IPS-20b (cell line): ENCODE results near the gene TRPM3.

Experiments
- H3K27ac ChIP-seq: one replicate; pipeline ENCODE4 v1.5.1; 2013; ENCODE audit warnings: low read length
- H3K27me3 ChIP-seq: 2 replicates; pipeline ENCODE4 v1.6.1; 2013; ENCODE audit warnings: mild to moderate bottlenecking, low read length, inconsistent platforms; ENCODE audit not compliant: insufficient read depth
- H3K36me3 ChIP-seq: 2 replicates; pipeline ENCODE4 v1.6.1; 2013; ENCODE audit warnings: low read depth, mild to moderate bottlenecking, inconsistent platforms, low read length, moderate library complexity; ENCODE audit not compliant: insufficient read depth
- H3K4me1 ChIP-seq: 2 replicates; pipeline ENCODE4 v1.6.1; 2013; ENCODE audit warnings: mild to moderate bottlenecking, control low read depth, inconsistent platforms, low read length, moderate library complexity; ENCODE audit not compliant: insufficient read depth
- H3K4me3 ChIP-seq: 2 replicates; pipeline ENCODE4 v1.5.1; 2013; ENCODE audit warnings: mild to moderate bottlenecking, low read length, inconsistent platforms
- H3K9ac ChIP-seq: 2 replicates; pipeline ENCODE4 v1.6.1; 2013; ENCODE audit warnings: low read depth, mild to moderate bottlenecking, inconsistent platforms, low read length, moderate library complexity
- H3K9me3 ChIP-seq: 2 replicates; pipeline ENCODE4 v1.6.1; 2013; ENCODE audit warnings: mild to moderate bottlenecking, low read depth, low read length, inconsistent platforms; ENCODE audit not compliant: insufficient read depth

Gene TRPM3

GRCh38 chr9:71097671-71098070 is 23.8 kb downstream of the TRPM3 start:
- Histone ChIP-seq H3K36me3 (no peaks in the 10 kb centered on the region), H3K4me1 (no peaks in the 10 kb centered on the region), H3K27me3 (no peaks in the 10 kb centered on the region), H3K4me3 (no peak overlapping the region), H3K9ac (no peak overlapping the region), H3K27ac (no peak overlapping the region), H3K9me3 (no peaks in the 10 kb centered on the region)

DNA sequence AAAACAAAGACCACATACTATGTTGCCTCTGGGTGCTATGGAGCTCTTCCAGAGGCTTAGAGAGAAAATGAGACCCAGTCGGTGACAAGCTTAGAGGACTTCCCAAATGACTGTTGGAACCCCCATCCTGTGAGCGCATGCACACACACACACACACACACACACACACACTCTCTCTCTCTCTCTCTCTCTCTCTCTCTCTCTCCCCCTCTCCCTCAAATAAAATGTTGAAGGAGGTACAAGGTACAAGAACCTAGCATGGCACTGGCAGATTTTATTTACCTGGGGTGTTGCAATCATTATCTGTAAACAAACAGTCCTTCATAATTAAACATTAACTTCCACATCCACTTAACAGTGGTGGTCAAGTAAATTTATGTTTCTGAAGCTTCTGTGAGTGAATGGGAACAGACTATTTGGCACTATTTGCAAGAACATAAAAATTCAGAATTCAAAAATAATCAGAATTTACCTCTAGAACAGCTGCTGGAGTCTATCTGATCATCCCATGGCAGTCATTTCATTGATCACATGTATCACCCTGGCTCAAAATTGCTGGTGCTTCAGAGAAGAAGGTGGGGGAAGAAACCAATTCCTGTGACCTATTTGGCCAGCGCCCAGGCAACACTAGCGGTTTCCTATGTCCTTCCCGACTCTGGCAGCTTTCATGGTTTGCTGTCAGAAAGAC is 24.9 kb downstream of the TRPM3 start:
- H3K9ac ChIP-seq, result no peak overlapping the region
- H3K4me3 ChIP-seq, result no peak overlapping the region
- H3K9me3 ChIP-seq, result no peaks in the 10 kb centered on the region
- H3K4me1 ChIP-seq, result no peaks in the 10 kb centered on the region
- H3K27me3 ChIP-seq, result no peaks in the 10 kb centered on the region
- H3K36me3 ChIP-seq, result no peaks in the 10 kb centered on the region
- H3K27ac ChIP-seq, result no peak overlapping the region

DNA sequence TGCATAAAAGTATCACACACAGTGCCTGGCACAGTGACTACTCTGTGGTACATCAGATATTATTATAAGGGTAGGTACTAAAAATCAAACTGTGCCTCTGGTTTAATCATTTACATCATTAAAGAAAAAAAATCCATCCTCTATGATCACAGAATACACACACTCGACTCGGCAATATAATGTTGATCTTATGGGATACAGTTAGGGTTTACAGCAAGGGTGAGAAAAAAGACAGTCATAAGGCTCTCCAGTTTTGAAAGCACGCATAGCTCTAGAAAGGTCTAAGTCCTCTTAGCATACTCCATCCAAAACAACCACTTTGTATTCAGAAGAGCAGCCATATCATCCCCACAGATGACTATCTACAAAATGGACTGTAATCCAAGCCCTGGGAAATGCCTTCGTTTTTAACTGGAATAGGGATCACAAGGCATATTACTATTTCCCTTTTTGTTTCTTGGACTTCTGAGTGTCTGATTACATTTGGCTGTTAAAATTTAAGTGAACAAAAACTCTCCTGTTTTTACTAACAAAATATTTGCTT is 26.6 kb downstream of the TRPM3 start:
- H3K9me3 ChIP-seq, result no peaks in the 10 kb centered on the region
- no peak overlapping the region for H3K4me3 ChIP-seq
- H3K36me3 ChIP-seq, result no peaks in the 10 kb centered on the region
- no peak overlapping the region for H3K9ac ChIP-seq
- H3K27ac ChIP-seq, result no peak overlapping the region
- no peaks in the 10 kb centered on the region for H3K27me3 ChIP-seq
- no peaks in the 10 kb centered on the region for H3K4me1 ChIP-seq

GRCh38 chr9:71090896-71091295 is 30.5 kb downstream of the TRPM3 start:
- no peak overlapping the region for H3K27ac ChIP-seq
- peaks cover 5% of the 10 kb centered on the region; the same call in 1 of the 2 replicates for H3K4me1 ChIP-seq
- H3K27me3 ChIP-seq, result no peaks in the 10 kb centered on the region
- H3K9me3 ChIP-seq, result no peaks in the 10 kb centered on the region
- no peak overlapping the region for H3K9ac ChIP-seq
- no peak overlapping the region for H3K4me3 ChIP-seq
- no peaks in the 10 kb centered on the region for H3K36me3 ChIP-seq

DNA sequence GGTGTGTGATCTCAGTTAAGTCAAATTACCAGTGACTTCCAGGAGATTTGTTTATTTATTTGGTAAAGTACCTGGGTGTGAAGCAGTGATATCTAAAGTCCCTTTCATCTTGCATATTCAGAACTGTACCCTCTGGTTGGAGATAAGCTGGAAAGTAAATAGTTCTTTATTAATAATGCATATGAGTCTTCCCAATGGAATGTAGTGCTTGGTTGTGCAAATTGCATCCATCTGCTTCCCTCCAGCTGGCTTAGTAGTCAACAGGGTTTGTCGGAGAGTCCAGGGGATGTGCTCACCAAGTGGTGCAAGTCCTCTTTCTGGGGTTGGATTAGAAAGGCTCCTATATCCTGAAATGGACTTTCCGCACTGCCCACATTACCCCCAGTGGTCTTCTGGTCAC is 42.0 kb downstream of the TRPM3 start:
- no peaks in the 10 kb centered on the region for H3K36me3 ChIP-seq

DNA sequence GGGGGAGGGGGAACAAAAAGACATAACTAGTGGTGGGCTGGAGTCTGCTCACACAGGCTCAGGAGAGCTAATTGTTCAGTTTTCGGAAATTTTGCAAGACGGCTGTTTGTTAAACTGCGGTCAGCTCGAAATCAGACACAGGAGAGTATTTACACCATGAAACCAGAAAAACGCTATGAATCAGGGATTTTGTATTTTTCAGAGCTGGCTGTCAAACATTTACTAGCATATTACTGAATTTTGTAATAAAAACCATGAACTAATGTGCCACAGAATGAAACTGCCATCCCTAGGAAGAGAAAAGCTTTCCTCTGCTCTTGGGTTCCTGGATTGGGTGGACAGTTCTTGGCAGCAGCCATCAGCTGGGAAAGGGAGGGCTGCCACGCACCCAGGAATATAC is 45.3 kb downstream of the TRPM3 start:
- Histone ChIP-seq H3K4me1 (peaks cover 5% of the 10 kb centered on the region), H3K27me3 (no peaks in the 10 kb centered on the region)

More for the DNA sequence above, 42.0 kb downstream of the TRPM3 start:
- no peaks in the 10 kb centered on the region for H3K27me3 ChIP-seq
- no peaks in the 10 kb centered on the region for H3K9me3 ChIP-seq
- peaks cover 5% of the 10 kb centered on the region for H3K4me1 ChIP-seq
- no peak overlapping the region for H3K4me3 ChIP-seq
- H3K27ac ChIP-seq, result no peak overlapping the region
- H3K9ac ChIP-seq, result no peak overlapping the region

GRCh38 chr9:71073494-71073893 is 47.9 kb downstream of the TRPM3 start:
- Histone ChIP-seq H3K9ac (no peak overlapping the region), H3K27me3 (no peaks in the 10 kb centered on the region), H3K4me1 (peaks cover 5% of the 10 kb centered on the region), H3K9me3 (no peaks in the 10 kb centered on the region), H3K36me3 (no peaks in the 10 kb centered on the region), H3K4me3 (no peak overlapping the region), H3K27ac (no peak overlapping the region)

More for the DNA sequence above, 45.3 kb downstream of the TRPM3 start:
- Histone ChIP-seq H3K36me3 (no peaks in the 10 kb centered on the region), H3K9me3 (no peaks in the 10 kb centered on the region), H3K4me3 (no peak overlapping the region), H3K9ac (no peak overlapping the region), H3K27ac (no peak overlapping the region)

GRCh38 chr9:71072587-71072986 is 48.8 kb downstream of the TRPM3 start:
- Histone ChIP-seq H3K9me3 (no peaks in the 10 kb centered on the region), H3K36me3 (no peaks in the 10 kb centered on the region), H3K9ac (no peak overlapping the region), H3K27ac (no peak overlapping the region), H3K27me3 (no peaks in the 10 kb centered on the region), H3K4me1 (peaks cover 8% of the 10 kb centered on the region), H3K4me3 (no peak overlapping the region)

DNA sequence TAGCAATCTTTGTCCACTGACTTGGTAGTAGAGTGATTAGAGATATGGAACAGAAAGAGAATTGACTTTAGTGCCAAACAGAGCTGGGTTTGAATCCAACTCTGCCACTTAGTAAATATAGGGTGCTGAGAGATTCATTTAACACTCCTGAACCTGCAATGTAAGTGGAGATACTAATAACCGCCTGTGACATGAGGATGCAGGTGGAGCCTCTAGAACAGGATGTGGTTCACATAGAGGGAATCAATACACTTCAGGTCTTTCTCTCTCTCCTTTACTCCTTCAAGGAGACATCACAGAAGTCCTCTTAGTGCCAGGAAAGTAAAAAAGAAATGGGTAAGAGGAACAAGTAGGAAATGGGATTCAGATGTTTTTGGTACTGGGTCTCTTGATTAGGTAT is 49.8 kb downstream of the TRPM3 start:
- no peak overlapping the region for H3K4me3 ChIP-seq
- H3K36me3 ChIP-seq, result no peaks in the 10 kb centered on the region
- H3K9me3 ChIP-seq, result no peaks in the 10 kb centered on the region
- H3K4me1 ChIP-seq, result peaks cover 8% of the 10 kb centered on the region
- no peak overlapping the region for H3K9ac ChIP-seq
- H3K27me3 ChIP-seq, result no peaks in the 10 kb centered on the region
- no peak overlapping the region for H3K27ac ChIP-seq

GRCh38 chr9:71058660-71059059 is 62.8 kb downstream of the TRPM3 start:
- no peak overlapping the region for H3K4me3 ChIP-seq
- H3K36me3 ChIP-seq, result no peaks in the 10 kb centered on the region
- no peak overlapping the region for H3K9ac ChIP-seq
- H3K4me1 ChIP-seq, result no peaks in the 10 kb centered on the region
- no peak overlapping the region for H3K27ac ChIP-seq
- no peaks in the 10 kb centered on the region for H3K27me3 ChIP-seq
- H3K9me3 ChIP-seq, result no peaks in the 10 kb centered on the region

DNA sequence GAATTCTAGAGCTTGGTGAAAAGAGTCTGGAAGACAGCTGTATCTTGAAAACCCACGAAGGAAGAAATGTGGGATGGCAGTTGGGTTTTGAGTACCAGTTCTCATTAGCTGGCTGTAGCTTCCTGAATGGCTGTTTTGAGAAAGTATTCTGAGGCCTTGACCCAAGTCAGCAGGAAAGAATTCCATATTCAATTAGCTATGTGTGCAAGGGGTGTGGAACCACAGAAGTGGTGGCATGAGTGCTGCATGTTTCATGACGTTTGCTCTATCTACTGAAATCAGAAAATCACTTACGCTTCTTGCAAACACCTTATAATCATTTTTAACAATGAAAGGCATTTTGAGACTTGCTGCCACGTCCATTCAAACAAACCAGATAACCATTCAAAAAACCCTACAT is 69.1 kb downstream of the TRPM3 start:
- Histone ChIP-seq H3K4me3 (no peak overlapping the region), H3K9me3 (no peaks in the 10 kb centered on the region), H3K27ac (no peak overlapping the region), H3K4me1 (no peaks in the 10 kb centered on the region), H3K36me3 (no peaks in the 10 kb centered on the region), H3K9ac (no peak overlapping the region), H3K27me3 (no peaks in the 10 kb centered on the region)

DNA sequence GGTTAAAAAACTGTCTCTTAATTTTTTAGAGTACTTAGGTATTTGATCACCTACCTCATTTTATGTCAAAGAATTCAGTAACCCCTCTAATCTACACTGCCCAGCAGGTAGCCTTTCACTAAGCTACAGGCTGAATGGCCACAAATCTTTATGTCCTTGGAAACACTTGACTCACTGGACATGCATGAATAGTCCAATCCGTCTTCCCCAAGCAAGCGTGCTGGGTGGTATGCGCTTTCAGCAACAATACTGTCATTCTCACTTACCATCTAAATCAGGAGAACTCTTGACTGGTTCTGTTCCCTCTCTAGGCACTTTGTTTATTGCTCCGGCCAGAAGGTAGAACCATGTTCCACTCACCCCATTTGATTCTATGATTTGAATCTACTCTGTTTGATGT is 73.1 kb downstream of the TRPM3 start:
- Histone ChIP-seq H3K4me3 (no peak overlapping the region), H3K9ac (no peak overlapping the region), H3K9me3 (no peaks in the 10 kb centered on the region), H3K27ac (no peak overlapping the region), H3K4me1 (no peaks in the 10 kb centered on the region), H3K27me3 (no peaks in the 10 kb centered on the region), H3K36me3 (no peaks in the 10 kb centered on the region)
